ENCODE data around the gene CDH11. TPM values are rescaled to one million over a fixed set of nuclear protein-coding genes. Genes with fewer than 3 reads are reported as not detected.

Gene CDH11
- total RNA-seq, 1 experiment from 2014 or later: 5.4 TPM

DNA sequence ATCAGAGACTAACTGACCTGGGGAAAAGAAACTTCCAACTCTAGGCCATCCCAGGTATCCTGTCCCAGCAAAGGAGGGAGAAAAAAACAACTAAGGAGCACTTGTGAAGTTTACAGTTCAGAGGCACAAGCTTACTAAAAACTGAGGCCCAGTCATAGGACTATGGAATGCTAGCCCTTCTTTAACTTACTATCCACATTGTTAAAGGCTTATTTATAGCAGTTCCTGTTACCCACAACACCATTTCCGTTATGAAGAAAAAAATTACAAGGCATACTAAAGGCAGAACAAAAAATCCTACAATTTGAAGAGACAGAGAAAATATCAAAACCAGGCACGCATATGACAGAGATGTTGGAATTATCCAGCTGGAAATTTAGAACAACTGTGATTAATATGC lies 159.1 kb downstream of the CDH11 start:
- no peak overlapping the region for H2AK5ac ChIP-seq (ENCODE audit: insufficient read length, low read length)
- no peak overlapping the region for H3K27ac Mint-ChIP-seq
- no peak overlapping the region for H3K9ac ChIP-seq (ENCODE audit: extremely low read depth, insufficient read length, low read length)
- no peak overlapping the region for H2BK15ac ChIP-seq (ENCODE audit: low read depth, low read length)
- H2AFZ ChIP-seq (ENCODE audit: low read length): no peak overlapping the region
- H3T11ph ChIP-seq (ENCODE audit: low read length): no peak overlapping the region
- no peak overlapping the region for H3K4me3 Mint-ChIP-seq
- no peaks in the 10 kb centered on the region for H3K27me3 Mint-ChIP-seq (ENCODE audit: low read depth)
- H4K8ac ChIP-seq (replicated peaks; ENCODE audit: insufficient read length, low read depth, low read length): no peak overlapping the region
- H3K14ac ChIP-seq (ENCODE audit: insufficient read depth, low read length): no peak overlapping the region
- H3K4ac ChIP-seq (ENCODE audit: low read depth, low read length): no peak overlapping the region
- no peaks in the 10 kb centered on the region for H3K4me1 ChIP-seq (ENCODE audit: insufficient read depth, low read length)
- H3K9me3 ChIP-seq (ENCODE audit: control insufficient read depth, low read depth, low read length): no peaks in the 10 kb centered on the region
- no peaks in the 10 kb centered on the region for H3K79me1 ChIP-seq (ENCODE audit: insufficient read depth, low read depth, low read length, poor library complexity, severe bottlenecking)
- H3K18ac ChIP-seq (ENCODE audit: insufficient read length, low read depth, low read length): no peak overlapping the region
- no peak overlapping the region for H3K4me2 ChIP-seq (ENCODE audit: insufficient read depth, insufficient read length, low read length)
- H2BK12ac ChIP-seq (ENCODE audit: insufficient read length, low read depth, low read length): no peak overlapping the region
- no peak overlapping the region for H3K27ac ChIP-seq (ENCODE audit: insufficient read length, low read depth, low read length)
- H2BK5ac ChIP-seq (ENCODE audit: insufficient read length, low read length): no peak overlapping the region
- H3K36me3 Mint-ChIP-seq (ENCODE audit: insufficient read depth in 1 of 3, low read depth in 3 of 3): no peaks in the 10 kb centered on the region
- H3K23me2 ChIP-seq (ENCODE audit: insufficient read length, low read depth, low read length, poor library complexity, severe bottlenecking): no peaks in the 10 kb centered on the region
- H3K9me3 Mint-ChIP-seq: no peaks in the 10 kb centered on the region
- TF ChIP-seq, protein P1, sequence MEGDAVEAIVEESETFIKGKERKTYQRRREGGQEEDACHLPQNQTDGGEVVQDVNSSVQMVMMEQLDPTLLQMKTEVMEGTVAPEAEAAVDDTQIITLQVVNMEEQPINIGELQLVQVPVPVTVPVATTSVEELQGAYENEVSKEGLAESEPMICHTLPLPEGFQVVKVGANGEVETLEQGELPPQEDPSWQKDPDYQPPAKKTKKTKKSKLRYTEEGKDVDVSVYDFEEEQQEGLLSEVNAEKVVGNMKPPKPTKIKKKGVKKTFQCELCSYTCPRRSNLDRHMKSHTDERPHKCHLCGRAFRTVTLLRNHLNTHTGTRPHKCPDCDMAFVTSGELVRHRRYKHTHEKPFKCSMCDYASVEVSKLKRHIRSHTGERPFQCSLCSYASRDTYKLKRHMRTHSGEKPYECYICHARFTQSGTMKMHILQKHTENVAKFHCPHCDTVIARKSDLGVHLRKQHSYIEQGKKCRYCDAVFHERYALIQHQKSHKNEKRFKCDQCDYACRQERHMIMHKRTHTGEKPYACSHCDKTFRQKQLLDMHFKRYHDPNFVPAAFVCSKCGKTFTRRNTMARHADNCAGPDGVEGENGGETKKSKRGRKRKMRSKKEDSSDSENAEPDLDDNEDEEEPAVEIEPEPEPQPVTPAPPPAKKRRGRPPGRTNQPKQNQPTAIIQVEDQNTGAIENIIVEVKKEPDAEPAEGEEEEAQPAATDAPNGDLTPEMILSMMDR (conservative IDR thresholded peaks at IDR 0.05): no peak
- no peak overlapping the region for H4K5ac ChIP-seq (ENCODE audit: insufficient read length, low read depth, low read length)
- H2BK20ac ChIP-seq (ENCODE audit: low read depth, low read length, poor library complexity, severe bottlenecking): no peak overlapping the region
- H3K79me2 ChIP-seq (ENCODE audit: insufficient read depth, low read length): no peaks in the 10 kb centered on the region
- H2BK120ac ChIP-seq (ENCODE audit: low read depth, low read length, poor library complexity, severe bottlenecking): no peak overlapping the region
- H3K23ac ChIP-seq (ENCODE audit: insufficient read length, low read depth, low read length): no peak overlapping the region
- no peaks in the 10 kb centered on the region for H3K4me1 Mint-ChIP-seq
- no peaks in the 10 kb centered on the region for H3K27me3 ChIP-seq (ENCODE audit: insufficient read depth, low read length)
- no CpG with 5 or more reads among the region's 2 CpGs for WGBS (ENCODE audit: extremely low coverage, insufficient read length, low lambda C conversion rate)
- H4K91ac ChIP-seq (ENCODE audit: insufficient read length, low read depth, low read length): no peak overlapping the region
- no peak overlapping the region for H3K56ac ChIP-seq (ENCODE audit: insufficient read length, low read depth, low read length)
- H4K20me1 ChIP-seq (ENCODE audit: control insufficient read depth, insufficient read depth, insufficient read length): no peaks in the 10 kb centered on the region
- DNase-seq: no peak
